IPS-NIHi11 (cell line): ENCODE results near the gene HINT1.

Source experiments
- DNase-seq: peaks from one replicate; pipeline ENCODE4 v3.0.0; 2012; ENCODE audit warnings: mixed read lengths, low spot score

HINT1 gene

DNA sequence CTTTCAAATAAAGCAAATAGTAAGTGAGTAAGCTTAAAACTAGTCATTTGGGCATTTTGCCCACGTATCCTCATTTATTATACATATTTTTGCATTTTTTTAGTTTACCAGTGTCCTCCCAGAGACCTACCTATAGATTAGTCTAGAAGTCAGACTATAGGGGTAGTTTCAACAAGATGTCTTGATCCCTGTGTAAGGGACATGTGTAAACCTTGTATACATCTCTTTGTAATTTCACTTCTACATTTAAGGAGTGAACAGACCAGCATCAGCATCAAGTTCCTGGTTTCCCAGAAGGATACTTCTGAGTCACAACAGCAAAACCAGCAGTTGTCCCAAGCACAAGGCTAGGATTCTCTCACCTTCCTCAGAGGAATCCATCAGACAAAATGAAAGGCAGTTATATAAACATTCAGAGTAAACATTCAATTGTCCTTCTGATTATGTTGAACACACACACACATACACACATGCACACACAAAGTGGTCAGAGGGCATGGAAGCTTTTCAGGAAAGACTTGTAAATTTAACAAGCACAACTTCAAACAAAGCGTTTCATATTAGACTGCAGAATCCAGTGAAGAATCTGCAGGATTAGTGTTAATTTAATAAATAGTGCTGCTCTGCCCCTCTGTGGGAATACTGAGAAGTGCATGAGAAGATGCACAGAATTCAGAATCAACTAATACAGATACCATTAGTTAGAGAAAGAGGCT, 55.4 kb downstream of the HINT1 start:
- peak; percentile 45 for DNase-seq
